WTC11 (cell line): ENCODE data around the gene WNT3. TPM values are rescaled to one million over a fixed set of nuclear protein-coding genes. Genes with fewer than 3 reads are reported as not detected.

ENCODE experiments used
- ATAC-seq: fragments of 200-7000 bp; cut with Tn5 transposase; 2 replicates; pipeline ENCODE4 v1.10.0; 2021; ENCODE audit warnings: mild to moderate bottlenecking, moderate library complexity
- CTCF ChIA-PET: fragments of 300-600 bp; sonication (Branson Sonifier 250); formaldehyde crosslinking; loops from one replicate; lab custom pipeline; 2021; ENCODE audit warnings: antibody characterized with exemption; lab: Charles Lee
- POLR2A ChIA-PET: fragments of 350-600 bp; sonication (Branson Sonifier 250); formaldehyde crosslinking; loops from one replicate; lab custom pipeline; 2021; ENCODE audit warnings: antibody characterized with exemption; lab: Charles Lee
- DNase-seq: peaks from one replicate; pipeline ENCODE4 v3.0.0; 2021; ENCODE audit warnings: low spot score
- H3K27ac Mint-ChIP-seq: 2 replicates; pipeline ENCODE4 v1.8.0; 2021; ENCODE audit warnings: mixed read lengths
- H3K27me3 Mint-ChIP-seq: 2 replicates; pipeline ENCODE4 v1.8.0; 2021; ENCODE audit warnings: low read depth, mild to moderate bottlenecking, moderate library complexity, mixed read lengths
- H3K36me3 Mint-ChIP-seq: 2 replicates; pipeline ENCODE4 v1.8.0; 2021; ENCODE audit warnings: mixed read lengths
- H3K4me1 Mint-ChIP-seq: 2 replicates; pipeline ENCODE4 v1.8.0; 2022; ENCODE audit warnings: mixed read lengths
- H3K4me3 Mint-ChIP-seq: 2 replicates; pipeline ENCODE4 v1.8.0; 2021; ENCODE audit warnings: mild to moderate bottlenecking, moderate library complexity, mixed read lengths
- H3K9me3 Mint-ChIP-seq: 2 replicates; pipeline ENCODE4 v1.8.0; 2021; ENCODE audit warnings: mixed read lengths
- CREM ChIP-seq: sonication (generic); formaldehyde crosslinking; IDR thresholded peaks from 2 replicates; pipeline ENCODE4 v1.8.1; 2022; ENCODE audit warnings: mild to moderate bottlenecking, missing genetic modification reagents, moderate library complexity
- ELF4 ChIP-seq: sonication (generic); formaldehyde crosslinking; IDR thresholded peaks from 2 replicates; pipeline ENCODE4 v1.8.1; 2022; ENCODE audit warnings: low read depth, mild to moderate bottlenecking, moderate library complexity, missing genetic modification reagents
- FOXJ3 ChIP-seq: sonication (generic); formaldehyde crosslinking; IDR thresholded peaks from 2 replicates; pipeline ENCODE4 v1.9.0; 2021; ENCODE audit warnings: missing genetic modification reagents, mild to moderate bottlenecking, borderline replicate concordance
- FOXK1 ChIP-seq: sonication (generic); formaldehyde crosslinking; IDR thresholded peaks from 2 replicates; pipeline ENCODE4 v1.8.0; 2022; ENCODE audit warnings: mild to moderate bottlenecking, moderate library complexity, missing genetic modification reagents
- GABPB1 ChIP-seq: sonication (generic); formaldehyde crosslinking; IDR thresholded peaks from 2 replicates; pipeline ENCODE4 v1.8.1; 2023; ENCODE audit warnings: mild to moderate bottlenecking, missing genetic modification reagents
- GRHL2 ChIP-seq: fragments of 250-450 bp; sonication (Bioruptor Pico); IDR thresholded peaks from 2 replicates; pipeline ENCODE4 v1.8.0; 2022; ENCODE audit warnings: mild to moderate bottlenecking, moderate library complexity; ENCODE audit not compliant: insufficient replicate concordance, severe bottlenecking
- JUN ChIP-seq: sonication (generic); formaldehyde crosslinking; IDR thresholded peaks from 2 replicates; pipeline ENCODE4 v1.8.0; 2023; ENCODE audit warnings: mild to moderate bottlenecking, missing genetic modification reagents
- SMAD4 ChIP-seq: sonication (generic); formaldehyde crosslinking; IDR thresholded peaks from 2 replicates; pipeline ENCODE4 v1.8.0; 2022; ENCODE audit warnings: mild to moderate bottlenecking, missing genetic modification reagents
- SOX15 ChIP-seq: fragments of 250-450 bp; sonication (Bioruptor Pico); IDR thresholded peaks from 2 replicates; pipeline ENCODE4 v1.9.0; 2021; ENCODE audit warnings: mild to moderate bottlenecking
- TP53 ChIP-seq: sonication (generic); formaldehyde crosslinking; IDR thresholded peaks from 2 replicates; pipeline ENCODE4 v1.8.1; 2023; ENCODE audit warnings: mild to moderate bottlenecking, missing genetic modification reagents
- ZNF512 ChIP-seq: sonication (generic); formaldehyde crosslinking; IDR thresholded peaks from 2 replicates; pipeline ENCODE4 v1.8.1; 2022; ENCODE audit warnings: missing genetic modification reagents, borderline replicate concordance
- ZNF671 ChIP-seq: fragments of 250-450 bp; sonication (Bioruptor Pico); IDR thresholded peaks from 2 replicates; pipeline ENCODE4 v1.8.0; 2021; ENCODE audit warnings: mild to moderate bottlenecking
- total RNA-seq: library from RNA; stranded (reverse); gene quantifications from 3 replicates; pipeline ENCODE4 v1.2.3, GENCODE V29; 2021
- TF ChIP-seq, protein P1 (sequence below): sonication (generic); formaldehyde crosslinking; conservative IDR thresholded peaks from 2 replicates; pipeline ENCODE4 v1.8.1; 2023; ENCODE audit warnings: mild to moderate bottlenecking, low read depth, missing genetic modification reagents, moderate library complexity
- TF ChIP-seq, protein P2 (sequence below): sonication (generic); formaldehyde crosslinking; IDR thresholded peaks from 2 replicates; pipeline ENCODE4 v1.8.1; 2023; ENCODE audit warnings: mild to moderate bottlenecking, missing genetic modification reagents, borderline replicate concordance
- TF ChIP-seq, protein P3 (sequence below): sonication (generic); formaldehyde crosslinking; IDR thresholded peaks from 2 replicates; pipeline ENCODE4 v1.8.0; 2022; ENCODE audit warnings: mild to moderate bottlenecking, missing genetic modification reagents
- TF ChIP-seq, protein P4 (sequence below): fragments of 200-600 bp; IDR thresholded peaks from 2 replicates; pipeline ENCODE4 v1.8.0; 2022; ENCODE audit warnings: antibody characterized with exemption
- TF ChIP-seq, protein P5 (sequence below): fragments of 250-450 bp; sonication (Bioruptor Pico); IDR thresholded peaks from 2 replicates; pipeline ENCODE4 v1.9.0; 2021; ENCODE audit warnings: moderate library complexity, mild to moderate bottlenecking, inconsistent platforms, borderline replicate concordance
- TF ChIP-seq, protein P6 (sequence below): sonication (generic); formaldehyde crosslinking; IDR thresholded peaks from 2 replicates; pipeline ENCODE4 v1.8.1; 2022; ENCODE audit warnings: mild to moderate bottlenecking, moderate library complexity, missing genetic modification reagents

WNT3 gene
- total RNA-seq, 1 experiment from 2014 or later, result 14.1 TPM

DNA sequence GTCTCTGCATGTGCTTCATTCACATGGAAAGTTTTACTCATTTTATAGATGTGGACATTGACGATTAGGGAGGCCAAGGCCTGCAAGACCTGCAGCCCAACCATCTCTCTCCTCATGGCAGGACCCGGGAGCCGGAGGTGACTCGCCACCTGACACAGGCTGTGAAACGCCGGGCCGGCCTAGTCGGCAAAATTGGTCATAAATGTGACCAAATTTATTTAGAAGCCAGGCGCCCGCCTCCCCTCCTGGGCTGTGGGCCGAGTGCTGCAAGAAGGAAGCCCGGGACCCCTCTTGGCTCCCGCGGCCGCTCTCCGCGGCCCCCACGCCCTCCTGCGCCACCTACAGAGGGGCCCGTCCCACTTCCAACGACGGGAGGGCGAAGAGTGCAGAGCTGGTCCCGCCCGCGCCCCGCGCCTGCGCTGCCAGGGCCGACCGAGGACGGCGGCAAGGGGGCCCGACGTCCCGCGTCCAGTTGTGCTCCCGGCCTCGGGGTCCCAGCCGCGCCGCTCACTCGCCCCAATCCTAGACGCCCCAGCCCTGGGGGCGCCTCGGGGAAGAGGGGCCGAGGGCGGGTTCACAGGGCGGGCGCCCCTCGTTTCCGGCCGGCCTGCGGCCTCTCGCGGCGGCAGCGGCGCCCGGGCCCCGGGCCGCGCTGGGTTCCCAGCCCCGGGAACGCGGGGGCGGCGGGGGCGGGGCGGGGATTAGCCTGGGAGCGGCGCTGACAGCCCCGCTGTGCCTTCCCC, 47.5 kb downstream of the WNT3 start (continued):
- TF ChIP-seq, protein P1, sequence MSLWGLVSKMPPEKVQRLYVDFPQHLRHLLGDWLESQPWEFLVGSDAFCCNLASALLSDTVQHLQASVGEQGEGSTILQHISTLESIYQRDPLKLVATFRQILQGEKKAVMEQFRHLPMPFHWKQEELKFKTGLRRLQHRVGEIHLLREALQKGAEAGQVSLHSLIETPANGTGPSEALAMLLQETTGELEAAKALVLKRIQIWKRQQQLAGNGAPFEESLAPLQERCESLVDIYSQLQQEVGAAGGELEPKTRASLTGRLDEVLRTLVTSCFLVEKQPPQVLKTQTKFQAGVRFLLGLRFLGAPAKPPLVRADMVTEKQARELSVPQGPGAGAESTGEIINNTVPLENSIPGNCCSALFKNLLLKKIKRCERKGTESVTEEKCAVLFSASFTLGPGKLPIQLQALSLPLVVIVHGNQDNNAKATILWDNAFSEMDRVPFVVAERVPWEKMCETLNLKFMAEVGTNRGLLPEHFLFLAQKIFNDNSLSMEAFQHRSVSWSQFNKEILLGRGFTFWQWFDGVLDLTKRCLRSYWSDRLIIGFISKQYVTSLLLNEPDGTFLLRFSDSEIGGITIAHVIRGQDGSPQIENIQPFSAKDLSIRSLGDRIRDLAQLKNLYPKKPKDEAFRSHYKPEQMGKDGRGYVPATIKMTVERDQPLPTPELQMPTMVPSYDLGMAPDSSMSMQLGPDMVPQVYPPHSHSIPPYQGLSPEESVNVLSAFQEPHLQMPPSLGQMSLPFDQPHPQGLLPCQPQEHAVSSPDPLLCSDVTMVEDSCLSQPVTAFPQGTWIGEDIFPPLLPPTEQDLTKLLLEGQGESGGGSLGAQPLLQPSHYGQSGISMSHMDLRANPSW, result no peak
- TF ChIP-seq CREM (CRISPR knock-in tag), result no peak
- TF ChIP-seq, protein P2, sequence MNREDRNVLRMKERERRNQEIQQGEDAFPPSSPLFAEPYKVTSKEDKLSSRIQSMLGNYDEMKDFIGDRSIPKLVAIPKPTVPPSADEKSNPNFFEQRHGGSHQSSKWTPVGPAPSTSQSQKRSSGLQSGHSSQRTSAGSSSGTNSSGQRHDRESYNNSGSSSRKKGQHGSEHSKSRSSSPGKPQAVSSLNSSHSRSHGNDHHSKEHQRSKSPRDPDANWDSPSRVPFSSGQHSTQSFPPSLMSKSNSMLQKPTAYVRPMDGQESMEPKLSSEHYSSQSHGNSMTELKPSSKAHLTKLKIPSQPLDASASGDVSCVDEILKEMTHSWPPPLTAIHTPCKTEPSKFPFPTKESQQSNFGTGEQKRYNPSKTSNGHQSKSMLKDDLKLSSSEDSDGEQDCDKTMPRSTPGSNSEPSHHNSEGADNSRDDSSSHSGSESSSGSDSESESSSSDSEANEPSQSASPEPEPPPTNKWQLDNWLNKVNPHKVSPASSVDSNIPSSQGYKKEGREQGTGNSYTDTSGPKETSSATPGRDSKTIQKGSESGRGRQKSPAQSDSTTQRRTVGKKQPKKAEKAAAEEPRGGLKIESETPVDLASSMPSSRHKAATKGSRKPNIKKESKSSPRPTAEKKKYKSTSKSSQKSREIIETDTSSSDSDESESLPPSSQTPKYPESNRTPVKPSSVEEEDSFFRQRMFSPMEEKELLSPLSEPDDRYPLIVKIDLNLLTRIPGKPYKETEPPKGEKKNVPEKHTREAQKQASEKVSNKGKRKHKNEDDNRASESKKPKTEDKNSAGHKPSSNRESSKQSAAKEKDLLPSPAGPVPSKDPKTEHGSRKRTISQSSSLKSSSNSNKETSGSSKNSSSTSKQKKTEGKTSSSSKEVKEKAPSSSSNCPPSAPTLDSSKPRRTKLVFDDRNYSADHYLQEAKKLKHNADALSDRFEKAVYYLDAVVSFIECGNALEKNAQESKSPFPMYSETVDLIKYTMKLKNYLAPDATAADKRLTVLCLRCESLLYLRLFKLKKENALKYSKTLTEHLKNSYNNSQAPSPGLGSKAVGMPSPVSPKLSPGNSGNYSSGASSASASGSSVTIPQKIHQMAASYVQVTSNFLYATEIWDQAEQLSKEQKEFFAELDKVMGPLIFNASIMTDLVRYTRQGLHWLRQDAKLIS, result no peak
- TF ChIP-seq, protein P3, sequence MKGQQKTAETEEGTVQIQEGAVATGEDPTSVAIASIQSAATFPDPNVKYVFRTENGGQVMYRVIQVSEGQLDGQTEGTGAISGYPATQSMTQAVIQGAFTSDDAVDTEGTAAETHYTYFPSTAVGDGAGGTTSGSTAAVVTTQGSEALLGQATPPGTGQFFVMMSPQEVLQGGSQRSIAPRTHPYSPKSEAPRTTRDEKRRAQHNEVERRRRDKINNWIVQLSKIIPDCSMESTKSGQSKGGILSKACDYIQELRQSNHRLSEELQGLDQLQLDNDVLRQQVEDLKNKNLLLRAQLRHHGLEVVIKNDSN, result no peak
- TF ChIP-seq GABPB1 (CRISPR knock-in tag), result 0 out of 2 replicates have a peak, but pooled peaks have one; percentile 7
- no peak for TF ChIP-seq ELF4 (CRISPR knock-in tag)
- TF ChIP-seq FOXK1 (CRISPR knock-in tag), result no peak

DNA sequence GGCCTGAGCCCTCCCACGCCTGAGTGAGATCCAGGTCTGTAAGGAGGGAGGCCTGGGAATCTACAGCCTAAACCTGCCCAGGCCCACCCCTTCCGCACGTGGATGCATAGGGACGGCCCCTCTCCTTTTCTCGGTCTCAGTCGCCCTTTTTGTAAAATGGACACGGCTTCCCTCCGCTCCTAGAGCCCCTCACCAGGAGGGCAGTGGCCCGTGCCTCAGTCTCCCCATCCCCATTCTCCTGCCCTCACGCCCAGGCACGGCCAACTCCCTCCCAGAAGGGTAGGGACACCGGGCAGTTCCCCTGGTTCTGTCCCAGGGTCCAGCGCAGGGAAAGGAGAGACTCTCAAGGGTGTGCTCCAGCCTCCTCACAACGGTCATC, 48.1 kb downstream of the WNT3 start:
- Mint-ChIP-seq H3K36me3 (peaks cover 20% of the 10 kb centered on the region), H3K9me3 (no peaks in the 10 kb centered on the region), H3K4me3 (peak overlapping the region; percentile 65), H3K27me3 (peaks cover 67% of the 10 kb centered on the region), H3K27ac (peak overlapping the region; percentile 9; the same call in 1 of the 2 replicates), H3K4me1 (peaks cover 45% of the 10 kb centered on the region)
- CTCF ChIA-PET, result interaction anchor here (1.0 kb wide), 1 partner anchor 65 kb away, joined by 3 read pairs; no protein-coding TSS in a partner anchor
- POLR2A ChIA-PET, result no interaction called here
- DNase-seq (no peak), ATAC-seq (no peak)
- TF ChIP-seq FOXJ3 (no peak), SMAD4 (CRISPR knock-in tag) (no peak), JUN (CRISPR knock-in tag) (no peak), GRHL2 (CRISPR knock-in tag) (no peak), SOX15 (no peak), ZNF512 (CRISPR knock-in tag) (no peak), TP53 (CRISPR knock-in tag) (no peak), FOXK1 (CRISPR knock-in tag) (no peak), ZNF671 (CRISPR knock-in tag) (no peak)
- TF ChIP-seq, protein P4, sequence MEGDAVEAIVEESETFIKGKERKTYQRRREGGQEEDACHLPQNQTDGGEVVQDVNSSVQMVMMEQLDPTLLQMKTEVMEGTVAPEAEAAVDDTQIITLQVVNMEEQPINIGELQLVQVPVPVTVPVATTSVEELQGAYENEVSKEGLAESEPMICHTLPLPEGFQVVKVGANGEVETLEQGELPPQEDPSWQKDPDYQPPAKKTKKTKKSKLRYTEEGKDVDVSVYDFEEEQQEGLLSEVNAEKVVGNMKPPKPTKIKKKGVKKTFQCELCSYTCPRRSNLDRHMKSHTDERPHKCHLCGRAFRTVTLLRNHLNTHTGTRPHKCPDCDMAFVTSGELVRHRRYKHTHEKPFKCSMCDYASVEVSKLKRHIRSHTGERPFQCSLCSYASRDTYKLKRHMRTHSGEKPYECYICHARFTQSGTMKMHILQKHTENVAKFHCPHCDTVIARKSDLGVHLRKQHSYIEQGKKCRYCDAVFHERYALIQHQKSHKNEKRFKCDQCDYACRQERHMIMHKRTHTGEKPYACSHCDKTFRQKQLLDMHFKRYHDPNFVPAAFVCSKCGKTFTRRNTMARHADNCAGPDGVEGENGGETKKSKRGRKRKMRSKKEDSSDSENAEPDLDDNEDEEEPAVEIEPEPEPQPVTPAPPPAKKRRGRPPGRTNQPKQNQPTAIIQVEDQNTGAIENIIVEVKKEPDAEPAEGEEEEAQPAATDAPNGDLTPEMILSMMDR, result no peak
- TF ChIP-seq, protein P2, result no peak
- TF ChIP-seq, protein P5, sequence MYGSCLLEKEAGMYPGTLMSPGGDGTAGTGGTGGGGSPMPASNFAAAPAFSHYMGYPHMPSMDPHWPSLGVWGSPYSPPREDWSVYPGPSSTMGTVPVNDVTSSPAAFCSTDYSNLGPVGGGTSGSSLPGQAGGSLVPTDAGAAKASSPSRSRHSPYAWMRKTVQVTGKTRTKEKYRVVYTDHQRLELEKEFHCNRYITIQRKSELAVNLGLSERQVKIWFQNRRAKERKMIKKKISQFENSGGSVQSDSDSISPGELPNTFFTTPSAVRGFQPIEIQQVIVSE (CRISPR knock-in tag), result no peak
- TF ChIP-seq, protein P6, sequence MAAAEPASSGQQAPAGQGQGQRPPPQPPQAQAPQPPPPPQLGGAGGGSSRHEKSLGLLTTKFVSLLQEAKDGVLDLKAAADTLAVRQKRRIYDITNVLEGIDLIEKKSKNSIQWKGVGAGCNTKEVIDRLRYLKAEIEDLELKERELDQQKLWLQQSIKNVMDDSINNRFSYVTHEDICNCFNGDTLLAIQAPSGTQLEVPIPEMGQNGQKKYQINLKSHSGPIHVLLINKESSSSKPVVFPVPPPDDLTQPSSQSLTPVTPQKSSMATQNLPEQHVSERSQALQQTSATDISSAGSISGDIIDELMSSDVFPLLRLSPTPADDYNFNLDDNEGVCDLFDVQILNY (CRISPR knock-in tag), result no peak
